GM12878 (cell line): ENCODE data around the gene COA4. TPM values are rescaled to one million over a fixed set of nuclear protein-coding genes. Genes with fewer than 3 reads are reported as not detected.
"Not testable (repeated sequence)": the region's sequence is repeated elsewhere in the genome, so short reads cannot be mapped to it uniquely, and the experiment has no call there.

Experiments
- ATAC-seq: fragments of 200-7000 bp; cut with Tn5 transposase; 3 replicates; pipeline ENCODE4 v1.9.1; 2020; ENCODE audit warnings: mild to moderate bottlenecking, moderate library complexity
- BruUV-seq: library from RNA; stranded (reverse); fragments of 400-500 nt; replicated peaks from 2 replicates; lab custom pipeline; 2021; lab: Mats Ljungman, UMichigan
- CTCF ChIA-PET: fragments of 300-600 bp; sonication (Branson Sonifier 250); formaldehyde crosslinking; extraction: SDS; loops from one replicate; lab custom pipeline; 2021; ENCODE audit warnings: inconsistent platforms; lab: Yijun Ruan, JAX
- POLR2A ChIA-PET: fragments of 350-600 bp; formaldehyde crosslinking; extraction: SDS; loops from one replicate; lab custom pipeline; 2021; ENCODE audit warnings: inconsistent platforms; lab: Charles Lee
- RAD21 ChIA-PET: fragments of 300-600 bp; sonication (Branson Sonifier 250); formaldehyde crosslinking; loops from one replicate; lab custom pipeline; 2023; ENCODE audit warnings: antibody characterized with exemption; ENCODE audit not compliant: unreplicated experiment; lab: Charles Lee
- SMC1A ChIA-PET: fragments of 300-600 bp; sonication (Branson Sonifier 250); formaldehyde crosslinking; loops from one replicate; lab custom pipeline; 2023; ENCODE audit not compliant: unreplicated experiment, uncharacterized antibody; lab: Charles Lee
- DNase-seq: peaks from one replicate; pipeline ENCODE4 v3.0.0-alpha.2; 2011; ENCODE audit warnings: low read depth, low spot score
- FAIRE-seq: peaks from 3 replicates; lab custom pipeline; 2011; peaks lifted over from hg19 to GRCh38; lab: Jason Lieb, UNC
- H2AFZ ChIP-seq: 2 replicates; pipeline ENCODE4 v1.6.0; 2011; ENCODE audit warnings: low read depth, low read length, control low read depth; ENCODE audit not compliant: control insufficient read depth
- H3K27ac ChIP-seq: 2 replicates; pipeline ENCODE4 v1.5.1; 2011; ENCODE audit warnings: control low read depth; ENCODE audit not compliant: control insufficient read depth, insufficient read depth
- H3K27me3 ChIP-seq, 2 experiments: replicated peaks in 1 of 2; 2 replicates each; pipeline versions ENCODE4 v1.6.0 to v1.6.1; 2011; ENCODE audit warnings: low read length in 1 of 2; ENCODE audit not compliant: control insufficient read depth in 2 of 2, insufficient read depth in 2 of 2
- H3K36me3 ChIP-seq, 2 experiments: 2 replicates each; pipeline ENCODE4 v1.5.1; 2011; ENCODE audit warnings: low read length in 1 of 2; ENCODE audit not compliant: control insufficient read depth in 2 of 2, insufficient read depth in 2 of 2
- H3K4me1 ChIP-seq: 2 replicates; pipeline ENCODE4 v1.6.1; 2011; ENCODE audit warnings: mild to moderate bottlenecking, low read length, moderate library complexity, mixed read lengths; ENCODE audit not compliant: control insufficient read depth, insufficient read depth
- H3K4me2 ChIP-seq: 2 replicates; pipeline ENCODE4 v1.6.0; 2011; ENCODE audit warnings: control low read depth; ENCODE audit not compliant: control insufficient read depth, insufficient read depth
- H3K4me3 ChIP-seq: fragments of 200-600 bp; sonication (generic); 2 replicates; pipeline ENCODE4 v1.5.1; 2016
- H3K79me2 ChIP-seq: 2 replicates; pipeline ENCODE4 v1.6.0; 2011; ENCODE audit warnings: low read length; ENCODE audit not compliant: control insufficient read depth, insufficient read depth
- H3K9ac ChIP-seq: 2 replicates; pipeline ENCODE4 v1.8.0; 2011; ENCODE audit warnings: low read length, control low read depth, mixed read lengths; ENCODE audit not compliant: control insufficient read depth, insufficient read depth
- H3K9me3 ChIP-seq: replicated peaks from 3 replicates; pipeline ENCODE4 v1.5.1; 2011; ENCODE audit warnings: mild to moderate bottlenecking, low read length; ENCODE audit not compliant: control insufficient read depth, insufficient read depth
- H4K20me1 ChIP-seq: 2 replicates; pipeline ENCODE4 v1.6.0; 2011; ENCODE audit not compliant: control insufficient read depth, insufficient read depth
- BCL11A ChIP-seq: IDR thresholded peaks from 2 replicates; pipeline ENCODE4 v1.6.1; 2011; ENCODE audit warnings: low read depth, low read length
- BRCA1 ChIP-seq: IDR thresholded peaks from 2 replicates; pipeline ENCODE4 v1.6.1; 2011; ENCODE audit warnings: low read depth, low read length, improper control_type of control experiment
- CREM ChIP-seq: IDR thresholded peaks from 2 replicates; pipeline ENCODE4 v1.6.1; 2014; ENCODE audit warnings: antibody characterized with exemption, low read depth
- ELK1 ChIP-seq: IDR thresholded peaks from 2 replicates; pipeline ENCODE4 v1.6.1; 2012; ENCODE audit warnings: low read depth, low read length, improper control_type of control experiment
- EP300 ChIP-seq, 2 experiments: fragments of 150-350 bp in 1 of 2; IDR thresholded peaks; 2 replicates each; pipeline ENCODE4 v1.6.1; 2011 to 2012; ENCODE audit warnings: low read depth in 2 of 2, low read length in 2 of 2, borderline replicate concordance in 1 of 2, improper control_type of control experiment in 1 of 2, inconsistent platforms in 1 of 2; ENCODE audit not compliant: control insufficient read depth in 1 of 2
- IRF4 ChIP-seq: IDR thresholded peaks from 2 replicates; pipeline ENCODE4 v1.6.1; 2011; ENCODE audit warnings: low read depth, low read length
- KAT2A ChIP-seq: conservative IDR thresholded peaks from 2 replicates; pipeline ENCODE4 v1.6.1; 2011; ENCODE audit warnings: low read depth, low read length; ENCODE audit not compliant: control insufficient read depth
- LARP7 ChIP-seq: fragments of 450-650 bp; IDR thresholded peaks from 2 replicates; pipeline ENCODE4 v1.6.1; 2017; ENCODE audit warnings: mild to moderate bottlenecking
- MLLT1 ChIP-seq: fragments of 450-650 bp; IDR thresholded peaks from 2 replicates; pipeline ENCODE4 v1.6.1; 2016; ENCODE audit warnings: mild to moderate bottlenecking
- NBN ChIP-seq: fragments of 450-650 bp; IDR thresholded peaks from 2 replicates; pipeline ENCODE4 v1.6.1; 2016
- NR2F1 ChIP-seq: fragments of 450-650 bp; conservative IDR thresholded peaks from 2 replicates; pipeline ENCODE4 v1.6.1; 2017; ENCODE audit warnings: mild to moderate bottlenecking
- NRF1 ChIP-seq: conservative IDR thresholded peaks from 2 replicates; pipeline ENCODE4 v1.6.1; 2011; ENCODE audit warnings: mild to moderate bottlenecking, low read depth, low read length, improper control_type of control experiment
- RUNX3 ChIP-seq: IDR thresholded peaks from 2 replicates; pipeline ENCODE4 v1.6.1; 2012; ENCODE audit warnings: low read length, inconsistent platforms
- TAF1 ChIP-seq: IDR thresholded peaks from 2 replicates; pipeline ENCODE4 v1.6.1; 2011; ENCODE audit warnings: mild to moderate bottlenecking, low read depth, low read length, borderline replicate concordance
- TBL1XR1 ChIP-seq: IDR thresholded peaks from 2 replicates; pipeline ENCODE4 v1.6.1; 2012; ENCODE audit warnings: low read depth, low read length, improper control_type of control experiment
- WGBS: methylation state at CpG from one replicate; pipeline ENCODE4 v1.1.6; 2016; ENCODE audit warnings: low lambda C conversion rate; ENCODE audit not compliant: insufficient replicate concordance, insufficient coverage; ENCODE audit errors: missing lambda C conversion rate; 5-methylcytosine and 5-hydroxymethylcytosine counted together
- in situ Hi-C: fragments of 300-500 bp; cut with MboI; formaldehyde crosslinking; loops from 9 replicates; pipeline ENCODE4 v1.14.3; 2018; ENCODE audit warnings: mixed read lengths
- intact Hi-C: fragments of 100-400 bp; cut with micrococcal nuclease; formaldehyde crosslinking; loops from one replicate; pipeline ENCODE4 v1.14.2; 2022; ENCODE audit not compliant: unreplicated experiment
- polyA plus RNA-seq, 11 experiments: library from polyadenylated mRNA; depleted of rRNA in 4 of 11; unstranded in 6 of 11; stranded (reverse) in 5 of 11; fragments of >200 nt; fragmentation: Nextera tagmentation in 4 of 11; fragmentation: Illumina TruSeq in 1 of 11; extraction: Ambion mirVana in 4 of 11; extraction: Trizol in 1 of 11; gene quantifications; 1 replicate in 1 of 11; 2 replicates in 10 of 11; pipeline versions ENCODE4 v1.2.1 to v1.2.3, GENCODE V29; 2011 to 2016; ENCODE audit warnings: inconsistent platforms in 2 of 11, missing spikeins in 2 of 11, low read depth in 1 of 11
- total RNA-seq, 4 experiments: library from RNA; depleted of rRNA in 3 of 4; stranded (reverse); fragments of >200 nt in 3 of 4; fragmentation: Illumina TruSeq in 1 of 4; extraction: Trizol in 1 of 4; gene quantifications; 2 replicates each; pipeline versions ENCODE4 v1.2.1 to v1.2.3, GENCODE V29; 2013 to 2021

COA4 gene
- total and polyA plus RNA-seq, 10 of the 15 experiments (the other 5 are each of a cell fraction or from before 2014, with no cell fraction given): 84.8 to 180 (median 104) TPM

- no peak for ATAC-seq
- FAIRE-seq: no peak
- no peaks in the 10 kb centered on the region for H3K27me3 ChIP-seq
- no peaks in the 10 kb centered on the region for H3K4me1 ChIP-seq
- in situ Hi-C loops: no loop called here
- H3K4me2 ChIP-seq: no peak overlapping the region
- H3K4me3 ChIP-seq: no peak overlapping the region
- ChIA-PET CTCF (no interaction called here), SMC1A (interaction anchor here (1.0 kb wide), 1 partner anchor 12 kb away, joined by 4 read pairs; no protein-coding TSS in a partner anchor), POLR2A (no interaction called here), RAD21 (no interaction called here)
- H3K79me2 ChIP-seq: no peaks in the 10 kb centered on the region; the same call in 1 of the 2 replicates
- no peak for DNase-seq
- H2AFZ ChIP-seq: no peak overlapping the region
- 100% methylated on average over 2 of the region's 2 CpGs for WGBS
- TF ChIP-seq NBN (no peak), MLLT1 (no peak), EP300 (IDR thresholded peaks at IDR 0.05; ENCODE audit: borderline replicate concordance in 1 of 2, control insufficient read depth in 1 of 2, low read depth in 2 of 2, low read length in 2 of 2) (no peak), TAF1 (no peak), ELK1 (no peak), LARP7 (no peak), RUNX3 (no peak), KAT2A (no peak), NR2F1 (no peak), TBL1XR1 (no peak), BRCA1 (no peak), CREM (no peak), IRF4 (no peak), NRF1 (no peak), BCL11A (no peak)
- H3K36me3 ChIP-seq: no peaks in the 10 kb centered on the region; a peak in 2 of 4 replicates
- H4K20me1 ChIP-seq: no peaks in the 10 kb centered on the region
- H3K9ac ChIP-seq: no peak overlapping the region
- no peak overlapping the region for H3K27ac ChIP-seq
- H3K9me3 ChIP-seq: no peaks in the 10 kb centered on the region
- BruUV-seq: no TSS peak
- intact Hi-C loops: no loop called here
Measured at GRCh38 chr11:73883856-73884255, 7.2 kb upstream of the COA4 start.

DNA sequence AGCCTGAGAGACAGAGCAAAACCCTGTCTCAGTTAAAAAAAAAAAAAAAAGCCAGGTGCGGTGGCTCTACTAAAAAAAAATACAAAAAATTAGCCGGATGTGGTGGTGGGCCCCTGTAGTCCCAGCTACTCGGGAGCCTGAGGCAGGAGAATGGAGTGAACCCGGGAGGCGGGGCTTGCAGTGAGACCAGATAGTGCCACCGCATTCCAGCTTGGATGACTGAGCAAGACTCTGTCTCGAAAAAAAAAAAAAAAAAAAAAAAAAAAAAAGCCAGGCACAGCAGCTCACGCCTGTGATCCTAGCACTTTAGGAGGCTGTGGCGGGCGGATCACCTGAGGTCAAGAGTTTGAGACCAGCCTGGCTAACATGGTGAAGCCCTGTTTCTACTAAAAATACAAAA lies 3.8 kb upstream of the COA4 start:
- POLR2A ChIA-PET: interaction anchor here (0.6 to 1.6 kb wide), 2 partner anchors 14 to 67 kb away, joined by 4 to 9 read pairs; no protein-coding TSS in a partner anchor
- WGBS: 95% methylated on average over 7 of the region's 10 CpGs
- SMC1A ChIA-PET: interaction anchor here (0.6 kb wide), 1 partner anchor 19 kb away, joined by 3 read pairs; no protein-coding TSS in a partner anchor
- intact Hi-C loops, H3K27ac ChIP-seq, BruUV-seq, DNase-seq, H3K4me3 ChIP-seq, in situ Hi-C loops, H3K9me3 ChIP-seq, ATAC-seq, H4K20me1 ChIP-seq, FAIRE-seq, H3K27me3 ChIP-seq, H3K36me3 ChIP-seq, H3K4me2 ChIP-seq, H3K9ac ChIP-seq, H2AFZ ChIP-seq, H3K4me1 ChIP-seq: not testable (repeated sequence)
- RAD21 ChIA-PET: interaction anchor here (0.7 kb wide), 1 partner anchor 553 kb away, joined by 3 read pairs; no protein-coding TSS in a partner anchor
- CTCF ChIA-PET: interaction anchor here (1.7 kb wide), 1 partner anchor 8 kb away, joined by 4 read pairs; no protein-coding TSS in a partner anchor
- H3K79me2 ChIP-seq: peaks cover 26% of the 10 kb centered on the region
